ENCODE measurements around the gene CFAP61.

- TF ChIP-seq, protein P1, sequence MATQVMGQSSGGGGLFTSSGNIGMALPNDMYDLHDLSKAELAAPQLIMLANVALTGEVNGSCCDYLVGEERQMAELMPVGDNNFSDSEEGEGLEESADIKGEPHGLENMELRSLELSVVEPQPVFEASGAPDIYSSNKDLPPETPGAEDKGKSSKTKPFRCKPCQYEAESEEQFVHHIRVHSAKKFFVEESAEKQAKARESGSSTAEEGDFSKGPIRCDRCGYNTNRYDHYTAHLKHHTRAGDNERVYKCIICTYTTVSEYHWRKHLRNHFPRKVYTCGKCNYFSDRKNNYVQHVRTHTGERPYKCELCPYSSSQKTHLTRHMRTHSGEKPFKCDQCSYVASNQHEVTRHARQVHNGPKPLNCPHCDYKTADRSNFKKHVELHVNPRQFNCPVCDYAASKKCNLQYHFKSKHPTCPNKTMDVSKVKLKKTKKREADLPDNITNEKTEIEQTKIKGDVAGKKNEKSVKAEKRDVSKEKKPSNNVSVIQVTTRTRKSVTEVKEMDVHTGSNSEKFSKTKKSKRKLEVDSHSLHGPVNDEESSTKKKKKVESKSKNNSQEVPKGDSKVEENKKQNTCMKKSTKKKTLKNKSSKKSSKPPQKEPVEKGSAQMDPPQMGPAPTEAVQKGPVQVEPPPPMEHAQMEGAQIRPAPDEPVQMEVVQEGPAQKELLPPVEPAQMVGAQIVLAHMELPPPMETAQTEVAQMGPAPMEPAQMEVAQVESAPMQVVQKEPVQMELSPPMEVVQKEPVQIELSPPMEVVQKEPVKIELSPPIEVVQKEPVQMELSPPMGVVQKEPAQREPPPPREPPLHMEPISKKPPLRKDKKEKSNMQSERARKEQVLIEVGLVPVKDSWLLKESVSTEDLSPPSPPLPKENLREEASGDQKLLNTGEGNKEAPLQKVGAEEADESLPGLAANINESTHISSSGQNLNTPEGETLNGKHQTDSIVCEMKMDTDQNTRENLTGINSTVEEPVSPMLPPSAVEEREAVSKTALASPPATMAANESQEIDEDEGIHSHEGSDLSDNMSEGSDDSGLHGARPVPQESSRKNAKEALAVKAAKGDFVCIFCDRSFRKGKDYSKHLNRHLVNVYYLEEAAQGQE (tag by site-specific recombination; IDR thresholded peaks at IDR 0.05): no peak
- no peak for TF ChIP-seq ZNF521 (tag by site-specific recombination; IDR thresholded peaks at IDR 0.05)
- TF ChIP-seq, protein P2, sequence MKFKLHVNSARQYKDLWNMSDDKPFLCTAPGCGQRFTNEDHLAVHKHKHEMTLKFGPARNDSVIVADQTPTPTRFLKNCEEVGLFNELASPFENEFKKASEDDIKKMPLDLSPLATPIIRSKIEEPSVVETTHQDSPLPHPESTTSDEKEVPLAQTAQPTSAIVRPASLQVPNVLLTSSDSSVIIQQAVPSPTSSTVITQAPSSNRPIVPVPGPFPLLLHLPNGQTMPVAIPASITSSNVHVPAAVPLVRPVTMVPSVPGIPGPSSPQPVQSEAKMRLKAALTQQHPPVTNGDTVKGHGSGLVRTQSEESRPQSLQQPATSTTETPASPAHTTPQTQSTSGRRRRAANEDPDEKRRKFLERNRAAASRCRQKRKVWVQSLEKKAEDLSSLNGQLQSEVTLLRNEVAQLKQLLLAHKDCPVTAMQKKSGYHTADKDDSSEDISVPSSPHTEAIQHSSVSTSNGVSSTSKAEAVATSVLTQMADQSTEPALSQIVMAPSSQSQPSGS (tag by site-specific recombination; IDR thresholded peaks at IDR 0.05; ENCODE audit: low read depth): no peak
- no peak for TF ChIP-seq CTCF (tag by site-specific recombination; IDR thresholded peaks at IDR 0.05)
- no peak for TF ChIP-seq ZNF530 (tag by site-specific recombination; IDR thresholded peaks at IDR 0.05; ENCODE audit: low read depth)
- no peak for TF ChIP-seq ZBTB7A (tag by site-specific recombination; IDR thresholded peaks at IDR 0.05; ENCODE audit: low read depth)
- no peak for TF ChIP-seq BCL11B (tag by site-specific recombination; IDR thresholded peaks at IDR 0.05; ENCODE audit: low read depth)
Observed at GRCh38 chr20:20251317-20251716, 199.0 kb downstream of the CFAP61 start.
